ENCODE data around the gene HECA. TPM values are rescaled to one million over a fixed set of nuclear protein-coding genes. Genes with fewer than 3 reads are reported as not detected.

HECA gene
- total RNA-seq, 1 experiment from 2014 or later: 4.2 TPM

DNA sequence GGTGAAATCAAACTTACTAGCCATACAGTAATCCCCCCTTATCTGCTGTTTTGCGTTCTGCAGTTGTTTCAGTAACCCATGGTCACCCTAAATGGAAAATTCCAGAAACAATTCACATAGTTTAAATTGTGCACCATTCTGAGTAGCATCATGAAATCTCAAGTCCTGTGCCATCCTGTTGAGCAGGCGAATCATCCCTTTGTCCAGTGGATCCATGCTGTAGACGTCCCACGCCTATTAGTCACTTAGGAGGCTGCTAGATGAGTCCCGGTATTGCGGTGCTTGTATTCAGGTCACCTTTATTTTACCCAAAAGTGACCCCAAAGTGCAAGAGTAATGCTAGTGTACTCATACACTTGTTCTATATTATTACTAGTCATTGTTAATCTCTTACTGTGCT is 46.4 kb downstream of the HECA start:
- CTCF ChIA-PET: no interaction called here
- no peaks in the 10 kb centered on the region for H3K9me2 ChIP-seq (replicated peaks; ENCODE audit: low read length)
- no peaks in the 10 kb centered on the region for H3K9me3 ChIP-seq (ENCODE audit: low read length)
- H3K79me2 ChIP-seq (ENCODE audit: low read length): no peaks in the 10 kb centered on the region
- POLR2A ChIA-PET (ENCODE audit: unreplicated experiment): no interaction called here
- no peak overlapping the region for H3K4me2 ChIP-seq (ENCODE audit: low read length)
- intact Hi-C loops (cut with micrococcal nuclease): no loop called here
- H3K36me3 ChIP-seq (ENCODE audit: low read depth, low read length): no peaks in the 10 kb centered on the region
- no peak overlapping the region for H2AFZ ChIP-seq (ENCODE audit: low read length)
- no peaks in the 10 kb centered on the region for H3K27me3 ChIP-seq (ENCODE audit: low read length)
- no peak overlapping the region for H3K27ac ChIP-seq (ENCODE audit: low read length)
- TF ChIP-seq, protein P1, sequence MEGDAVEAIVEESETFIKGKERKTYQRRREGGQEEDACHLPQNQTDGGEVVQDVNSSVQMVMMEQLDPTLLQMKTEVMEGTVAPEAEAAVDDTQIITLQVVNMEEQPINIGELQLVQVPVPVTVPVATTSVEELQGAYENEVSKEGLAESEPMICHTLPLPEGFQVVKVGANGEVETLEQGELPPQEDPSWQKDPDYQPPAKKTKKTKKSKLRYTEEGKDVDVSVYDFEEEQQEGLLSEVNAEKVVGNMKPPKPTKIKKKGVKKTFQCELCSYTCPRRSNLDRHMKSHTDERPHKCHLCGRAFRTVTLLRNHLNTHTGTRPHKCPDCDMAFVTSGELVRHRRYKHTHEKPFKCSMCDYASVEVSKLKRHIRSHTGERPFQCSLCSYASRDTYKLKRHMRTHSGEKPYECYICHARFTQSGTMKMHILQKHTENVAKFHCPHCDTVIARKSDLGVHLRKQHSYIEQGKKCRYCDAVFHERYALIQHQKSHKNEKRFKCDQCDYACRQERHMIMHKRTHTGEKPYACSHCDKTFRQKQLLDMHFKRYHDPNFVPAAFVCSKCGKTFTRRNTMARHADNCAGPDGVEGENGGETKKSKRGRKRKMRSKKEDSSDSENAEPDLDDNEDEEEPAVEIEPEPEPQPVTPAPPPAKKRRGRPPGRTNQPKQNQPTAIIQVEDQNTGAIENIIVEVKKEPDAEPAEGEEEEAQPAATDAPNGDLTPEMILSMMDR (conservative IDR thresholded peaks at IDR 0.05; ENCODE audit: low read depth, low read length): no peak
- no peak for TF ChIP-seq EZH2phosphoT487 (IDR thresholded peaks at IDR 0.05; ENCODE audit: borderline replicate concordance, low read length)
- H3F3A ChIP-seq (ENCODE audit: low read length, unreplicated experiment): no peaks in the 10 kb centered on the region
- no peak for ATAC-seq
- no peaks in the 10 kb centered on the region for H3K4me1 ChIP-seq (ENCODE audit: insufficient read depth, low read length)
- DNase-seq: no peak
- no peaks in the 10 kb centered on the region for H4K20me1 ChIP-seq (ENCODE audit: low read length)
- H3K9ac ChIP-seq (ENCODE audit: low read length): no peak overlapping the region
- no peak overlapping the region for H3K4me3 ChIP-seq (ENCODE audit: low read length)
- BruUV-seq (replicated peaks): no TSS peak

DNA sequence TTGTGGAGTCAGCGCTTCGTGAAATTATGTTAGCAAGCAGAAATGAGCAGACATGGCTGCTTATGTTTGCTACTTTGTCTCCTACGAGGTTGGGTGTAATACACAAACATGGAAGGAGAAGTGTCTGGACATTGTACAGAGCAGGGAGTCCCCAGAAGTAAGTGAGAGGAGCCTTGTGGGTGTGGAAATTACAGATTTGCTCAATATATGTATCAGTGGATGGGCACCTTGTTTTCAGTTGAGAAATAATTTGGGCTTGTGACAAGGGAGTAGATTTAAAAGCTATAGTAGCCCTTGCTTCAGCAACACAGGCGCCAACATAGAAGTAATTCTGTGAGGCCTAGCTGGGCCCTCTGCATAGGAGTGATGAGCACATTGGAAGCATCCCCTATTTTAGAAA is 49.2 kb downstream of the HECA start:
- Histone ChIP-seq H3K4me1 (ENCODE audit: insufficient read depth, low read length) (no peaks in the 10 kb centered on the region), H3K4me2 (ENCODE audit: low read length) (no peak overlapping the region), H3K36me3 (ENCODE audit: low read depth, low read length) (no peaks in the 10 kb centered on the region), H3K27ac (ENCODE audit: low read length) (no peak overlapping the region), H3K79me2 (ENCODE audit: low read length) (no peaks in the 10 kb centered on the region), H4K20me1 (ENCODE audit: low read length) (no peaks in the 10 kb centered on the region), H3K9me2 (replicated peaks; ENCODE audit: low read length) (no peaks in the 10 kb centered on the region), H3K9ac (ENCODE audit: low read length) (no peak overlapping the region), H3K4me3 (ENCODE audit: low read length) (no peak overlapping the region), H3F3A (ENCODE audit: low read length, unreplicated experiment) (no peaks in the 10 kb centered on the region), H3K27me3 (ENCODE audit: low read length) (no peaks in the 10 kb centered on the region), H3K9me3 (ENCODE audit: low read length) (no peaks in the 10 kb centered on the region), H2AFZ (ENCODE audit: low read length) (no peak overlapping the region)
- ATAC-seq: no peak
- no TSS peak for BruUV-seq (replicated peaks)
- ChIA-PET POLR2A (ENCODE audit: unreplicated experiment) (no interaction called here), CTCF (no interaction called here)
- TF ChIP-seq EZH2phosphoT487 (IDR thresholded peaks at IDR 0.05; ENCODE audit: borderline replicate concordance, low read length) (no peak), EZH2 (IDR thresholded peaks at IDR 0.05; ENCODE audit: low read length, unreplicated experiment) (no peak)
- TF ChIP-seq, protein P1 (conservative IDR thresholded peaks at IDR 0.05; ENCODE audit: low read depth, low read length): no peak
- no peak for DNase-seq
- intact Hi-C loops (cut with micrococcal nuclease): no loop called here

DNA sequence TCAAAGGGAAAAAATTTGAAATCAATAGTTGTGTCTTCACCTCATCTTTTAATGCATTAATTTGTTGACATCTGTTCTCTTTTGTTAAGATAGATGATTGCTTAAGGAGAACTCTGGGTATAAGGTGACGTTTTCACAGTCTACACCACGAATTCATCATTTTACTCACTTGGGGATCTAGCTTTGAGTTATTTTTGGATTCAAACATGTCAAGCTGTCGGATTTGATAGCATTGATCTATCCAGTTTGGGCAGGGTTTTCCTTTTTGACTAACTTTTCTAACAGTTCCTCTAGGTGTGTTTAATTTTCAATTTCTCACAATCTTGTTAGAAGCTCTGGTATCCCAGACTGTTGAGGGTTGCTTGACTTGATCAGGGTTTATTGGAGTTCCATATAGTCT is 49.6 kb downstream of the HECA start:
- Histone ChIP-seq H3K27ac (ENCODE audit: low read length) (no peak overlapping the region), H3K9ac (ENCODE audit: low read length) (no peak overlapping the region), H4K20me1 (ENCODE audit: low read length) (no peaks in the 10 kb centered on the region), H3K9me3 (ENCODE audit: low read length) (no peaks in the 10 kb centered on the region), H3K27me3 (ENCODE audit: low read length) (no peaks in the 10 kb centered on the region), H3K4me2 (ENCODE audit: low read length) (no peak overlapping the region), H3K4me3 (ENCODE audit: low read length) (no peak overlapping the region), H3K4me1 (ENCODE audit: insufficient read depth, low read length) (no peaks in the 10 kb centered on the region), H3K36me3 (ENCODE audit: low read depth, low read length) (no peaks in the 10 kb centered on the region), H3K79me2 (ENCODE audit: low read length) (no peaks in the 10 kb centered on the region), H3F3A (ENCODE audit: low read length, unreplicated experiment) (no peaks in the 10 kb centered on the region), H3K9me2 (replicated peaks; ENCODE audit: low read length) (no peaks in the 10 kb centered on the region), H2AFZ (ENCODE audit: low read length) (no peak overlapping the region)
- no TSS peak for BruUV-seq (replicated peaks)
- ATAC-seq (no peak), DNase-seq (no peak)
- POLR2A ChIA-PET (ENCODE audit: unreplicated experiment): no interaction called here
- TF ChIP-seq EZH2 (IDR thresholded peaks at IDR 0.05; ENCODE audit: low read length, unreplicated experiment) (no peak), EZH2phosphoT487 (IDR thresholded peaks at IDR 0.05; ENCODE audit: borderline replicate concordance, low read length) (no peak)
- TF ChIP-seq, protein P1 (conservative IDR thresholded peaks at IDR 0.05; ENCODE audit: low read depth, low read length): no peak
- CTCF ChIA-PET: no interaction called here
- intact Hi-C loops (cut with micrococcal nuclease): no loop called here

Data from PC-3 (cell line).